HG03060 (cell line): ENCODE results near the gene CHPT1.

Experiments
- ATAC-seq: cut with Tn5 transposase; IDR thresholded peaks from one replicate; pipeline ENCODE4 v1.9.1; 2021; ENCODE audit warnings: low read depth, moderate number of reproducible peaks; ENCODE audit not compliant: unreplicated experiment

CHPT1 gene

GRCh38 chr12:101759396-101760047 is 62.1 kb downstream of the CHPT1 start:
- no peak for ATAC-seq

GRCh38 chr12:101761350-101761749 is 63.9 kb downstream of the CHPT1 start:
- ATAC-seq = no peak

- no peak for ATAC-seq
Observed at GRCh38 chr12:101761781-101762180, 64.3 kb downstream of the CHPT1 start.

- no peak for ATAC-seq
Observed at GRCh38 chr12:101763246-101763931, 65.9 kb downstream of the CHPT1 start.

- ATAC-seq = no peak
Observed at GRCh38 chr12:101764051-101764792, 66.8 kb downstream of the CHPT1 start.

- ATAC-seq = no peak
Observed at GRCh38 chr12:101767537-101767936, 70.1 kb downstream of the CHPT1 start.

GRCh38 chr12:101768781-101769180 is 71.3 kb downstream of the CHPT1 start:
- ATAC-seq = no peak

- no peak for ATAC-seq
Observed at GRCh38 chr12:101769865-101770264, 72.4 kb downstream of the CHPT1 start.

- ATAC-seq = no peak
Observed at GRCh38 chr12:101772012-101772775, 74.8 kb downstream of the CHPT1 start.

- peak; percentile 63 for ATAC-seq
Observed at GRCh38 chr12:101773650-101774162, 76.3 kb downstream of the CHPT1 start.

GRCh38 chr12:101775816-101776215 is 78.4 kb downstream of the CHPT1 start:
- ATAC-seq = no peak

GRCh38 chr12:101777485-101777884 is 80.0 kb downstream of the CHPT1 start:
- no peak for ATAC-seq

GRCh38 chr12:101777978-101778377 is 80.5 kb downstream of the CHPT1 start:
- no peak for ATAC-seq
